Measurements from ENCODE around the gene RBM47. TPM values are rescaled to one million over a fixed set of nuclear protein-coding genes. Genes with fewer than 3 reads are reported as not detected.

RBM47 gene
- total RNA-seq, 1 donor from 2014 or later: 0.11 TPM

DNA sequence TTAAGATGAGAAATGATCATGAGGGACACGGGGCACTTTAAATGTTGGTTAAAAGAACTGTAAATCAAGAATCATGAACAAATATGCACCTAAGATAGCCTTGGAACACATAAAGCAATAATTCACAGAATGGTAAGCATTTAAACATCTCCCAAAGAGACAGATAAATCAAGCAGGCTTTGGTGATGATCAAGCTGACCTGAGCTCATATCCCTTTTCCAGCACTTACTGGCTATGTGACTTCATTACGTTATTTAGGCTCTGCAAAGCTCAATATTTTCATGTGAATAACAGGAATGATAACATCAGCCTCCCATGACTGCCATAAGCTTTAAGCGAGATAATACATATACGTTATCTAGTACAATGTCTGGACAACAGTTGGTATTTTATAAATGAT lies 239.7 kb downstream of the RBM47 start:
- no peaks in the 10 kb centered on the region for H3K4me1 Mint-ChIP-seq (ENCODE audit: unreplicated experiment)
- H3K27me3 Mint-ChIP-seq (ENCODE audit: unreplicated experiment): peaks cover 32% of the 10 kb centered on the region
- H3K27ac Mint-ChIP-seq (ENCODE audit: unreplicated experiment): no peak overlapping the region
- H3K9me3 Mint-ChIP-seq (ENCODE audit: unreplicated experiment): no peaks in the 10 kb centered on the region
- no peak overlapping the region for H3K4me3 Mint-ChIP-seq (ENCODE audit: unreplicated experiment)
- DNase-seq (ENCODE audit: extremely low spot score, unreplicated experiment): no peak
- no peaks in the 10 kb centered on the region for H3K36me3 Mint-ChIP-seq (ENCODE audit: unreplicated experiment)
- TF ChIP-seq, protein P1, sequence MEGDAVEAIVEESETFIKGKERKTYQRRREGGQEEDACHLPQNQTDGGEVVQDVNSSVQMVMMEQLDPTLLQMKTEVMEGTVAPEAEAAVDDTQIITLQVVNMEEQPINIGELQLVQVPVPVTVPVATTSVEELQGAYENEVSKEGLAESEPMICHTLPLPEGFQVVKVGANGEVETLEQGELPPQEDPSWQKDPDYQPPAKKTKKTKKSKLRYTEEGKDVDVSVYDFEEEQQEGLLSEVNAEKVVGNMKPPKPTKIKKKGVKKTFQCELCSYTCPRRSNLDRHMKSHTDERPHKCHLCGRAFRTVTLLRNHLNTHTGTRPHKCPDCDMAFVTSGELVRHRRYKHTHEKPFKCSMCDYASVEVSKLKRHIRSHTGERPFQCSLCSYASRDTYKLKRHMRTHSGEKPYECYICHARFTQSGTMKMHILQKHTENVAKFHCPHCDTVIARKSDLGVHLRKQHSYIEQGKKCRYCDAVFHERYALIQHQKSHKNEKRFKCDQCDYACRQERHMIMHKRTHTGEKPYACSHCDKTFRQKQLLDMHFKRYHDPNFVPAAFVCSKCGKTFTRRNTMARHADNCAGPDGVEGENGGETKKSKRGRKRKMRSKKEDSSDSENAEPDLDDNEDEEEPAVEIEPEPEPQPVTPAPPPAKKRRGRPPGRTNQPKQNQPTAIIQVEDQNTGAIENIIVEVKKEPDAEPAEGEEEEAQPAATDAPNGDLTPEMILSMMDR (IDR thresholded peaks at IDR 0.05): no peak

DNA sequence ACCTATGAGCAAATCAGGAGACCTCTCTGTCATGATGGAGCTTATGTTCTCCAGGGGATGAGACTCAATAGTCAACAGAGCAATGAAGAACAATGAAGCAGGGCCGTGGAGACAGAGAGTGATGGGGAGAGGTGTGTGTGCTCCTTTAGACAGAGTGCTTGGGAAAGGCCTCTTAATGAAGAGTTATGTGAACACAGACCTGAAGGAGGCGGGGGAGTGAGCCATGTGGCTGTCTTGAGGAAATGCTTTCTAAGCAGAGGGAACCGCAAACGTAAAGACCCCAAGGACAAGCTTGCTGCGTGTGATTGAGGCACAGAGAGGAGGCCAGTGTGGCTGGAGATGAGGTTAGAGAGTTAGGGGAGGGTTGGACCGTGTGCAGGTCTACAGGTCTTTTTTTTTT lies 241.4 kb downstream of the RBM47 start:
- Mint-ChIP-seq H3K4me3 (ENCODE audit: unreplicated experiment) (no peak overlapping the region), H3K27ac (ENCODE audit: unreplicated experiment) (no peak overlapping the region), H3K36me3 (ENCODE audit: unreplicated experiment) (no peaks in the 10 kb centered on the region), H3K4me1 (ENCODE audit: unreplicated experiment) (no peaks in the 10 kb centered on the region), H3K9me3 (ENCODE audit: unreplicated experiment) (no peaks in the 10 kb centered on the region), H3K27me3 (ENCODE audit: unreplicated experiment) (peaks cover 33% of the 10 kb centered on the region)
- TF ChIP-seq, protein P1 (IDR thresholded peaks at IDR 0.05): no peak
- DNase-seq (ENCODE audit: extremely low spot score, unreplicated experiment): no peak

- TF ChIP-seq, protein P1 (IDR thresholded peaks at IDR 0.05): no peak
- no peak for DNase-seq (ENCODE audit: extremely low spot score, unreplicated experiment)
- no peak overlapping the region for H3K4me3 Mint-ChIP-seq (ENCODE audit: unreplicated experiment)
- H3K4me1 Mint-ChIP-seq (ENCODE audit: unreplicated experiment): no peaks in the 10 kb centered on the region
- no peaks in the 10 kb centered on the region for H3K9me3 Mint-ChIP-seq (ENCODE audit: unreplicated experiment)
- no peak overlapping the region for H3K27ac Mint-ChIP-seq (ENCODE audit: unreplicated experiment)
- H3K27me3 Mint-ChIP-seq (ENCODE audit: unreplicated experiment): peaks cover 28% of the 10 kb centered on the region
- H3K36me3 Mint-ChIP-seq (ENCODE audit: unreplicated experiment): no peaks in the 10 kb centered on the region
Measured at GRCh38 chr4:40380647-40381046, 249.0 kb downstream of the RBM47 start.

- H3K27me3 Mint-ChIP-seq (ENCODE audit: unreplicated experiment): peaks cover 21% of the 10 kb centered on the region
- no peak overlapping the region for H3K27ac Mint-ChIP-seq (ENCODE audit: unreplicated experiment)
- H3K36me3 Mint-ChIP-seq (ENCODE audit: unreplicated experiment): no peaks in the 10 kb centered on the region
- H3K4me1 Mint-ChIP-seq (ENCODE audit: unreplicated experiment): no peaks in the 10 kb centered on the region
- TF ChIP-seq, protein P1 (IDR thresholded peaks at IDR 0.05): no peak
- no peaks in the 10 kb centered on the region for H3K9me3 Mint-ChIP-seq (ENCODE audit: unreplicated experiment)
- H3K4me3 Mint-ChIP-seq (ENCODE audit: unreplicated experiment): no peak overlapping the region
- no peak for DNase-seq (ENCODE audit: extremely low spot score, unreplicated experiment)
Measured at GRCh38 chr4:40379248-40379647, 250.4 kb downstream of the RBM47 start.

DNA sequence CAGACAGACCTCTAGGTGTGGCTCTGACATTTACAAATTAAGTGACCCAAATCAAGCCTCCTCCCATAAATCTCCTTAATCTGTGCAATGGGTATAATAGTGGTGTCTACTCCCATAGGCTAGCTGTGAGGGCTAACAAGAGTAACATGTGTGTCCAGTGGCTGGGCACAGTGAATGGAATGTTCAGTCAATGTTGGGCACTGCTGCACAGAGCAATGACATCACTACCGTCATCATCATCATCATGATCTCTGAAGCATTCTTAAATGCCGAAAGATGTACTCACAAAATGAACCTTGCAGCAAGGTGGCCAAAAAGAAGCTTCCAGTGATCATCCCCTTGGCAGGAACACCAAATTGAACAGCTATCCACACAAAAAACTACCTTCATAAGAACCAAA lies 251.0 kb downstream of the RBM47 start:
- Mint-ChIP-seq H3K4me3 (ENCODE audit: unreplicated experiment) (no peak overlapping the region), H3K4me1 (ENCODE audit: unreplicated experiment) (no peaks in the 10 kb centered on the region), H3K27ac (ENCODE audit: unreplicated experiment) (no peak overlapping the region), H3K27me3 (ENCODE audit: unreplicated experiment) (peaks cover 27% of the 10 kb centered on the region), H3K9me3 (ENCODE audit: unreplicated experiment) (no peaks in the 10 kb centered on the region), H3K36me3 (ENCODE audit: unreplicated experiment) (no peaks in the 10 kb centered on the region)
- DNase-seq (ENCODE audit: extremely low spot score, unreplicated experiment): no peak
- TF ChIP-seq, protein P1 (IDR thresholded peaks at IDR 0.05): no peak

All from osteocyte (in vitro differentiated cells).